Skin epidermis (tissue), 12 donors: ENCODE measurements around the gene ENPP3.
A peak's percentile ranks its signal among the peaks of the same experiment; 100 is the strongest.
"Not testable (repeated sequence)": the region's sequence is repeated elsewhere in the genome, so short reads cannot be mapped to it uniquely, and the experiment has no call there.

Source experiments
- H3K27ac ChIP-seq, 21 experiments: fragments of 200-600 bp; sonication (generic) in 11 of 21; one replicate each; pipeline ENCODE4 v1.5.0; 2020; ENCODE audit warnings: mild to moderate bottlenecking in 3 of 21, inconsistent platforms in 2 of 21, moderate library complexity in 2 of 21
- H3K4me3 ChIP-seq, 7 experiments: fragments of 200-600 bp; sonication (generic) in 2 of 7; one replicate each; pipeline ENCODE4 v1.5.0; 2020; ENCODE audit warnings: inconsistent platforms in 2 of 7, mild to moderate bottlenecking in 2 of 7, moderate library complexity in 1 of 7

Gene ENPP3

GRCh38 chr6:131680868-131681267 lies 43.8 kb downstream of the ENPP3 start:
- H3K4me3 ChIP-seq: no peak overlapping the region
- no peak overlapping the region for H3K27ac ChIP-seq

- H3K4me3 ChIP-seq: no peak overlapping the region
Observed at GRCh38 chr6:131681585-131681984, 44.5 kb downstream of the ENPP3 start.

GRCh38 chr6:131682442-131682841 lies 45.3 kb downstream of the ENPP3 start:
- Histone ChIP-seq H3K4me3 (no peak overlapping the region), H3K27ac (no peak overlapping the region)

More at GRCh38 chr6:131681585-131681984, 44.5 kb downstream of the ENPP3 start:
- H3K27ac ChIP-seq: no peak overlapping the region

GRCh38 chr6:131683479-131683878 lies 46.4 kb downstream of the ENPP3 start:
- Histone ChIP-seq H3K27ac (no peak overlapping the region), H3K4me3 (no peak overlapping the region)

- H3K27ac ChIP-seq: no peak overlapping the region
Observed at GRCh38 chr6:131685266-131685780, 48.2 kb downstream of the ENPP3 start.

GRCh38 chr6:131687022-131687421 lies 49.9 kb downstream of the ENPP3 start:
- Histone ChIP-seq H3K4me3 (no peak overlapping the region), H3K27ac (no peak overlapping the region)

More at GRCh38 chr6:131685266-131685780, 48.2 kb downstream of the ENPP3 start:
- H3K4me3 ChIP-seq: no peak overlapping the region

GRCh38 chr6:131688286-131688685 lies 51.2 kb downstream of the ENPP3 start:
- Histone ChIP-seq H3K4me3 (no peak overlapping the region), H3K27ac (peak overlapping the region in 2 of 21 experiments; percentile 13 to 33)

- no peak overlapping the region for H3K4me3 ChIP-seq
- H3K27ac ChIP-seq: no peak overlapping the region
Observed at GRCh38 chr6:131692031-131692430, 54.9 kb downstream of the ENPP3 start.

GRCh38 chr6:131692589-131692988 lies 55.5 kb downstream of the ENPP3 start:
- Histone ChIP-seq H3K4me3 (no peak overlapping the region), H3K27ac (no peak overlapping the region)

GRCh38 chr6:131693384-131693783 lies 56.3 kb downstream of the ENPP3 start:
- H3K27ac ChIP-seq: no peak overlapping the region
- no peak overlapping the region for H3K4me3 ChIP-seq

- no peak overlapping the region for H3K4me3 ChIP-seq
- no peak overlapping the region for H3K27ac ChIP-seq
Observed at GRCh38 chr6:131694832-131695426, 57.8 kb downstream of the ENPP3 start.

GRCh38 chr6:131696956-131697355 lies 59.9 kb downstream of the ENPP3 start:
- Histone ChIP-seq H3K27ac (no peak overlapping the region), H3K4me3 (no peak overlapping the region)

GRCh38 chr6:131700851-131701250 lies 63.7 kb downstream of the ENPP3 start:
- H3K27ac ChIP-seq: not testable (repeated sequence)

GRCh38 chr6:131703905-131704304 lies 66.8 kb downstream of the ENPP3 start:
- not testable (repeated sequence) for H3K27ac ChIP-seq, H3K4me3 ChIP-seq

More at GRCh38 chr6:131700851-131701250, 63.7 kb downstream of the ENPP3 start:
- H3K4me3 ChIP-seq: not testable (repeated sequence)

GRCh38 chr6:131710917-131711316 lies 73.8 kb downstream of the ENPP3 start, which contains the start of gene CTAGE9:
TSS of gene CTAGE9 (minus strand) at chr6:131711017. CDS start at chr6:131711017, 0 bp downstream.
- not testable (repeated sequence) for H3K27ac ChIP-seq, H3K4me3 ChIP-seq

GRCh38 chr6:131715567-131715966 lies 78.5 kb downstream of the ENPP3 start:
- not testable (repeated sequence) for H3K27ac ChIP-seq, H3K4me3 ChIP-seq

- Histone ChIP-seq H3K27ac (no peak overlapping the region), H3K4me3 (no peak overlapping the region)
Observed at GRCh38 chr6:131717836-131718542, 80.9 kb downstream of the ENPP3 start.

- Histone ChIP-seq H3K27ac (no peak overlapping the region), H3K4me3 (no peak overlapping the region)
Observed at GRCh38 chr6:131721161-131721560, 84.1 kb downstream of the ENPP3 start.

- no peak overlapping the region for H3K27ac ChIP-seq
Observed at GRCh38 chr6:131724114-131724513, 87.0 kb downstream of the ENPP3 start.

GRCh38 chr6:131727467-131727866 lies 90.4 kb downstream of the ENPP3 start:
- H3K27ac ChIP-seq: no peak overlapping the region
- H3K4me3 ChIP-seq: no peak overlapping the region

More at GRCh38 chr6:131724114-131724513, 87.0 kb downstream of the ENPP3 start:
- H3K4me3 ChIP-seq: no peak overlapping the region

- H3K4me3 ChIP-seq: no peak overlapping the region
- no peak overlapping the region for H3K27ac ChIP-seq
Observed at GRCh38 chr6:131727868-131728267, 90.8 kb downstream of the ENPP3 start.
